Heart left ventricle (tissue), 16 donors: ENCODE data around the gene RYR3. TPM values are rescaled to one million over a fixed set of nuclear protein-coding genes. Genes with fewer than 3 reads are reported as not detected.

Experiments used
- ATAC-seq, 4 donors: fragments of 200-7000 bp; cut with Tn5 transposase; one replicate each; pipeline ENCODE4 v1.9.1; 2020 to 2022; ENCODE audit warnings: moderate library complexity in 4 of 4, mild to moderate bottlenecking in 3 of 4, moderate number of reproducible peaks in 1 of 4
- DNase-seq, 5 donors: peaks; one replicate each; pipeline ENCODE4 v3.0.0-alpha.2; 2020
- H3K27ac ChIP-seq, 12 donors: fragments of 200-600 bp; sonication (generic) in 4 of 12; one replicate each; pipeline versions ENCODE4 v1.5.0 to v1.8.0; 2016 to 2022; ENCODE audit warnings: mild to moderate bottlenecking in 2 of 12
- H3K27me3 ChIP-seq, 9 donors: fragments of 200-600 bp; sonication (generic) in 2 of 9; one replicate each; pipeline versions ENCODE4 v1.5.1 to v1.8.0; 2016 to 2022; ENCODE audit warnings: mild to moderate bottlenecking in 3 of 9
- H3K36me3 ChIP-seq, 9 donors: fragments of 200-600 bp; sonication (generic) in 2 of 9; one replicate each; pipeline versions ENCODE4 v1.5.0 to v1.8.0; 2018 to 2022; ENCODE audit warnings: mild to moderate bottlenecking in 2 of 9
- H3K4me1 ChIP-seq, 12 donors: fragments of 200-600 bp; sonication (generic) in 4 of 12; one replicate each; pipeline versions ENCODE4 v1.5.0 to v1.8.0; 2016 to 2022; ENCODE audit warnings: mild to moderate bottlenecking in 3 of 12
- H3K4me3 ChIP-seq, 12 donors: fragments of 200-600 bp; sonication (generic) in 4 of 12; one replicate each; pipeline versions ENCODE4 v1.5.0 to v1.8.0; 2017 to 2022; ENCODE audit warnings: mild to moderate bottlenecking in 9 of 12, moderate library complexity in 4 of 12
- H3K9me3 ChIP-seq, 12 donors: fragments of 200-600 bp; sonication (generic) in 4 of 12; one replicate each; pipeline versions ENCODE4 v1.5.0 to v1.8.0; 2016 to 2022; ENCODE audit warnings: mild to moderate bottlenecking in 1 of 12
- CTCF ChIP-seq, 12 donors: fragments of 200-600 bp; sonication (generic) in 4 of 12; IDR thresholded peaks; one replicate each; pipeline versions ENCODE4 v1.5.0 to v1.8.0; 2018 to 2022; ENCODE audit warnings: antibody characterized with exemption in 12 of 12, mild to moderate bottlenecking in 5 of 12
- POLR2A ChIP-seq, 2 donors: fragments of 450-650 bp; IDR thresholded peaks; one replicate each; pipeline ENCODE4 v1.6.1; 2017; ENCODE audit warnings: antibody characterized with exemption in 2 of 2, mild to moderate bottlenecking in 2 of 2, moderate library complexity in 2 of 2
- WGBS, 4 donors: extraction: QIAGEN DNeasy Blood & Tissue Kit in 2 of 4; methylation state at CpG; one replicate each; pipeline versions ENCODE4 v1.1.5 to v1.1.7; 2013 to 2018; 5-methylcytosine and 5-hydroxymethylcytosine counted together
- intact Hi-C, 10 donors: fragments of 100-400 bp; cut with DNase I; formaldehyde crosslinking; loops; one replicate each; pipeline versions ENCODE4 v1.11.1 to v1.14.2; 2022
- polyA plus RNA-seq, 2 donors: library from polyadenylated mRNA; stranded (reverse); fragments of 200-250 nt; gene quantifications; one replicate each; pipeline ENCODE4 v1.2.3, GENCODE V29; 2013
- total RNA-seq, 9 donors: library from RNA; depleted of rRNA in 2 of 9; stranded (reverse); fragments of >200 nt in 2 of 9; fragmentation: NEBNext Ultra II Directional in 3 of 9; extraction: Animal tissue kit (Norgen Biotek cat#: 25700) in 3 of 9; gene quantifications; one replicate each; pipeline versions ENCODE4 v1.1.0 to v1.2.4, GENCODE V29; 2016 to 2023
- donor health status: ischemic (EF 13 %, LVEDD 7.1; RV severe dilation, severe dysfunction).
- donor health status: healthy with polysubstance abuse.
- donor health status: DM: no; HTN: yes; CAD: no.
- donor health status: DM: no; HTN: no; CAD: no.
- donor health status: ischemic (EF 25% LVEDD 6.9; RV normal size, moderate dysfunction).
- donor health status: ischemic (EF 25% LVEDD 5.7; RV mildly dilated, moderate dysfunction).
- donor health status: healthy.
- donor health status: DM: yes; HTN: yes; CAD: no.
- donor health status: ischemic (EF 35%, LVEDD 5.7; RV mildly dilated, moderate dysfunction).
- donor health status: nonischemic (EF 11% LVEDD 7.7; RV severe dilation, severe dysfunction).
- donor health status: DM: yes; HTN: yes; CAD: no.
- donor health status: PGD.
- donor health status: ischemic (EF 29% LVEDD 5.4; RV normal size, mild dysfunction).
- donor health status: nonischemic (EF 23%, LVEDD 6.1; RV moderate dilation, normal function).

Gene RYR3
- total and polyA plus RNA-seq, 11 donors: 0.01 to 0.35 (median 0.23) TPM; not detected in 2

- WGBS, 4 donors: 90 to 95% (median 93%) methylated on average over 2 of the region's 2 CpGs
- no peak for DNase-seq
Measured at GRCh38 chr15:33664947-33665346, 354.2 kb downstream of the RYR3 start.

GRCh38 chr15:33670567-33670966 lies 359.8 kb downstream of the RYR3 start:
- intact Hi-C loops: loop anchor here in 1 of 10 donors (10.0 kb wide), 1 partner anchor 356 kb away; the partner anchor contains the start of gene RYR3
- Histone ChIP-seq H3K27me3 (peaks cover 0 to 7% (median 0%) of the 10 kb centered on the region in 9 donors), H3K36me3 (no peaks in the 10 kb centered on the region), H3K4me3 (no peak overlapping the region), H3K9me3 (no peaks in the 10 kb centered on the region), H3K27ac (no peak overlapping the region), H3K4me1 (no peaks in the 10 kb centered on the region)
- TF ChIP-seq CTCF (IDR thresholded peaks at IDR 0.05): no peak
- no peak for TF ChIP-seq POLR2A (IDR thresholded peaks at IDR 0.05)
- 52 to 61% (median 57%) methylated on average over 3 of the region's 3 CpGs for WGBS, 4 donors
- ATAC-seq (no peak), DNase-seq (no peak)

More at GRCh38 chr15:33664947-33665346, 354.2 kb downstream of the RYR3 start:
- Histone ChIP-seq H3K36me3 (no peaks in the 10 kb centered on the region), H3K4me3 (no peak overlapping the region), H3K27ac (no peak overlapping the region), H3K4me1 (no peaks in the 10 kb centered on the region), H3K27me3 (no peaks in the 10 kb centered on the region), H3K9me3 (no peaks in the 10 kb centered on the region)
- no peak for ATAC-seq
- intact Hi-C loops: no loop called here
- no peak for TF ChIP-seq POLR2A (IDR thresholded peaks at IDR 0.05)
- TF ChIP-seq CTCF (IDR thresholded peaks at IDR 0.05): no peak

- Histone ChIP-seq H3K4me3 (no peak overlapping the region), H3K27me3 (peaks cover 0 to 10% (median 0%) of the 10 kb centered on the region in 9 donors), H3K36me3 (no peaks in the 10 kb centered on the region), H3K27ac (no peak overlapping the region), H3K4me1 (no peaks in the 10 kb centered on the region), H3K9me3 (no peaks in the 10 kb centered on the region)
- WGBS, 4 donors: 72 to 79% (median 79%) methylated on average over 5 of the region's 5 CpGs
- DNase-seq (no peak), ATAC-seq (no peak)
- intact Hi-C loops: loop anchor here in 1 of 10 donors (10.0 kb wide), 1 partner anchor 357 kb away; the partner anchor contains the start of gene RYR3
- TF ChIP-seq POLR2A (IDR thresholded peaks at IDR 0.05) (no peak), CTCF (IDR thresholded peaks at IDR 0.05) (no peak)
Measured at GRCh38 chr15:33671456-33671855, 360.7 kb downstream of the RYR3 start.

- DNase-seq: no peak
- TF ChIP-seq POLR2A (IDR thresholded peaks at IDR 0.05): no peak
- TF ChIP-seq CTCF (IDR thresholded peaks at IDR 0.05): peak in 6 of 12 donors; percentile 9 to 52 (median 39)
- H3K36me3 ChIP-seq: no peaks in the 10 kb centered on the region
- H3K27ac ChIP-seq: no peak overlapping the region
- H3K4me1 ChIP-seq: no peaks in the 10 kb centered on the region
- no peak for ATAC-seq
- no peak overlapping the region for H3K4me3 ChIP-seq
- intact Hi-C loops: loop anchor here in 1 of 10 donors (10.0 kb wide), 1 partner anchor 360 kb away; the partner anchor contains the start of gene RYR3
- WGBS, 4 donors: 32 to 40% (median 35%) methylated on average over 4 of the region's 4 CpGs
- no peaks in the 10 kb centered on the region for H3K9me3 ChIP-seq
- peaks cover 0 to 10% (median 3%) of the 10 kb centered on the region in 9 donors for H3K27me3 ChIP-seq
Measured at GRCh38 chr15:33675246-33675645, 364.5 kb downstream of the RYR3 start.
